ENCODE measurements around the gene PIP5KL1.

- TF ChIP-seq CTCF (IDR thresholded peaks at IDR 0.05) (no peak), POLR2A (IDR thresholded peaks at IDR 0.05) (no peak)
These were observed 53.6 kb downstream of the PIP5KL1 start for GRCh38 chr9:127876764-127877562.

All from ovary (tissue), 3 donors.